ENCODE data around the gene SEPTIN5. TPM values are rescaled to one million over a fixed set of nuclear protein-coding genes. Genes with fewer than 3 reads are reported as not detected.
"Not testable (repeated sequence)": the region's sequence is repeated elsewhere in the genome, so short reads cannot be mapped to it uniquely, and the experiment has no call there.

SEPTIN5 gene
- total RNA-seq, 1 donor from 2014 or later = 20.5 TPM

- DNase-seq (ENCODE audit: low spot score) = no peak
Measured at GRCh38 chr22:19720150-19720827, 6.0 kb downstream of the SEPTIN5 start.

- no peak for DNase-seq (ENCODE audit: low spot score)
Measured at GRCh38 chr22:19720999-19721329, 6.7 kb downstream of the SEPTIN5 start.

GRCh38 chr22:19721330-19722177 lies 7.3 kb downstream of the SEPTIN5 start:
- DNase-seq (ENCODE audit: low spot score) = no peak

- DNase-seq (ENCODE audit: low spot score) = no peak
Measured at GRCh38 chr22:19722178-19722981, 8.1 kb downstream of the SEPTIN5 start.

- DNase-seq (ENCODE audit: low spot score) = no peak
Measured at GRCh38 chr22:19722982-19723231, 8.6 kb downstream of the SEPTIN5 start.

GRCh38 chr22:19723232-19723982 lies 9.1 kb downstream of the SEPTIN5 start, which contains the start of gene GP1BB:
TSS of gene GP1BB (plus strand) at chr22:19723539. CDS start at chr22:19723570, 31 bp downstream.
- DNase-seq (ENCODE audit: low spot score) = no peak

GRCh38 chr22:19723983-19724827 lies 9.9 kb downstream of the SEPTIN5 start:
- no peak for DNase-seq (ENCODE audit: low spot score)

- no peak for DNase-seq (ENCODE audit: low spot score)
Measured at GRCh38 chr22:19724927-19725661, 10.8 kb downstream of the SEPTIN5 start.

- DNase-seq (ENCODE audit: low spot score) = not testable (repeated sequence)
Measured at GRCh38 chr22:19726064-19726788, 11.9 kb downstream of the SEPTIN5 start.

- no peak for DNase-seq (ENCODE audit: low spot score)
Measured at GRCh38 chr22:19727310-19728150, 13.2 kb downstream of the SEPTIN5 start.

GRCh38 chr22:19728271-19728670 lies 14.0 kb downstream of the SEPTIN5 start:
- DNase-seq (ENCODE audit: low spot score) = no peak

- DNase-seq (ENCODE audit: low spot score) = no peak
Measured at GRCh38 chr22:19728836-19729235, 14.5 kb downstream of the SEPTIN5 start.

- no peak for DNase-seq (ENCODE audit: low spot score)
Measured at GRCh38 chr22:19729507-19729906, 15.2 kb downstream of the SEPTIN5 start.

- no peak for DNase-seq (ENCODE audit: low spot score)
Measured at GRCh38 chr22:19730198-19730597, 15.9 kb downstream of the SEPTIN5 start.

- peak; percentile 81 for DNase-seq (ENCODE audit: low spot score)
Measured at GRCh38 chr22:19730655-19731360, 16.5 kb downstream of the SEPTIN5 start.

- DNase-seq (ENCODE audit: low spot score) = no peak
Measured at GRCh38 chr22:19731361-19732135, 17.2 kb downstream of the SEPTIN5 start.
